ENCODE results near the gene RPRD1A. TPM values are rescaled to one million over a fixed set of nuclear protein-coding genes. Genes with fewer than 3 reads are reported as not detected.
"Not testable (repeated sequence)": the region's sequence is repeated elsewhere in the genome, so short reads cannot be mapped to it uniquely, and the experiment has no call there.

Gene RPRD1A
- total and polyA plus RNA-seq, 7 donors, result 24.9 to 67.1 (median 49.4) TPM

DNA sequence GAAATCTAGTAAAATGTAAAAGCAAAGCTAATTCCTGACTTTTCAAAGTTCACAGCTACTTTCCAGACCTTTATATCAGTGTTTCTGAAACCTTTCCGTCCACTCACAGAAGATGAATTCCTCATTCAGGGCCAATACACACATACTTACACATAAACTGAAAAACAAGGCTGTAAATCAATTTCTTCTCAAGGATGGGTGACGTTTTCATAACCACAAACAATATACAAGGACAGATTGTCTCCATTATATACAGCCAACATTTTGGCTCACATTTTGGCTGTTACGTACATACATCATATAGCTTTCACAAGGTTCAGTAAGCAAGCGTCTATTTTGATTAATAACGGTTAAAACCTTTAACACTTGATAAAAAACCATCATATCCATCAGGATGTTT, 1.4 kb downstream of the RPRD1A start:
- WGBS, 3 donors, result 35 to 44% (median 37%) methylated on average over 5 of the region's 5 CpGs
- TF ChIP-seq, protein P1, sequence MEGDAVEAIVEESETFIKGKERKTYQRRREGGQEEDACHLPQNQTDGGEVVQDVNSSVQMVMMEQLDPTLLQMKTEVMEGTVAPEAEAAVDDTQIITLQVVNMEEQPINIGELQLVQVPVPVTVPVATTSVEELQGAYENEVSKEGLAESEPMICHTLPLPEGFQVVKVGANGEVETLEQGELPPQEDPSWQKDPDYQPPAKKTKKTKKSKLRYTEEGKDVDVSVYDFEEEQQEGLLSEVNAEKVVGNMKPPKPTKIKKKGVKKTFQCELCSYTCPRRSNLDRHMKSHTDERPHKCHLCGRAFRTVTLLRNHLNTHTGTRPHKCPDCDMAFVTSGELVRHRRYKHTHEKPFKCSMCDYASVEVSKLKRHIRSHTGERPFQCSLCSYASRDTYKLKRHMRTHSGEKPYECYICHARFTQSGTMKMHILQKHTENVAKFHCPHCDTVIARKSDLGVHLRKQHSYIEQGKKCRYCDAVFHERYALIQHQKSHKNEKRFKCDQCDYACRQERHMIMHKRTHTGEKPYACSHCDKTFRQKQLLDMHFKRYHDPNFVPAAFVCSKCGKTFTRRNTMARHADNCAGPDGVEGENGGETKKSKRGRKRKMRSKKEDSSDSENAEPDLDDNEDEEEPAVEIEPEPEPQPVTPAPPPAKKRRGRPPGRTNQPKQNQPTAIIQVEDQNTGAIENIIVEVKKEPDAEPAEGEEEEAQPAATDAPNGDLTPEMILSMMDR (IDR thresholded peaks at IDR 0.05), result no peak
- Histone ChIP-seq H3K36me3 (ENCODE audit: insufficient read depth in 1 of 2, low read depth in 1 of 2) (no peaks in the 10 kb centered on the region), H3K4me3 (peak overlapping the region; percentile 88), H3K27ac (no peak overlapping the region), H3K27me3 (ENCODE audit: insufficient read depth in 3 of 3, low read length in 2 of 3) (no peaks in the 10 kb centered on the region), H3K4me1 (peaks cover 14% of the 10 kb centered on the region), H3K9me3 (no peaks in the 10 kb centered on the region)
- no peak for ATAC-seq
- intact Hi-C loops (cut with DNase I), result loop anchor here in 1 of 2 donors (5.0 kb wide), 1 partner anchor 61 kb away; the partner anchor contains the start of genes ELP2 and SLC39A6
- no peak for DNase-seq

DNA sequence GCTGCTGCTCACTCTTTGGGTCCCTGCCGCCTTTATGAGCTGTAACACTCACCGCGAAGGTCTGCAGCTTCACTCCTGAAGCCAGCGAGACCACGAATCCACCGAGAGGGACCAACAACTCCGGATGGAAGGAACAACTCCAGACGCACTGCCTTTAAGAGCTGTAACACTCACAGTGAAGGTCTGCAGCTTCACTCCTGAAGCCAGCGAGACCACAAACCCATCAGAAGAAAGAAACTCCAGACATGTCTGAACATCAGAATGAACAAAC, 2.6 kb downstream of the RPRD1A start:
- ATAC-seq; H3K27ac ChIP-seq; H3K27me3 ChIP-seq (ENCODE audit: insufficient read depth in 3 of 3, low read length in 2 of 3); H3K4me3 ChIP-seq; H3K9me3 ChIP-seq; DNase-seq; H3K36me3 ChIP-seq (ENCODE audit: insufficient read depth in 1 of 2, low read depth in 1 of 2): not testable (repeated sequence)
- 95 to 98% (median 96%) methylated on average over 9 of the region's 9 CpGs for WGBS, 3 donors
- intact Hi-C loops (cut with DNase I), result loop anchor here in 1 of 2 donors (5.0 kb wide), 1 partner anchor 63 kb away; the partner anchor contains the start of genes ELP2 and SLC39A6
- H3K4me1 ChIP-seq, result peaks cover 14% of the 10 kb centered on the region

DNA sequence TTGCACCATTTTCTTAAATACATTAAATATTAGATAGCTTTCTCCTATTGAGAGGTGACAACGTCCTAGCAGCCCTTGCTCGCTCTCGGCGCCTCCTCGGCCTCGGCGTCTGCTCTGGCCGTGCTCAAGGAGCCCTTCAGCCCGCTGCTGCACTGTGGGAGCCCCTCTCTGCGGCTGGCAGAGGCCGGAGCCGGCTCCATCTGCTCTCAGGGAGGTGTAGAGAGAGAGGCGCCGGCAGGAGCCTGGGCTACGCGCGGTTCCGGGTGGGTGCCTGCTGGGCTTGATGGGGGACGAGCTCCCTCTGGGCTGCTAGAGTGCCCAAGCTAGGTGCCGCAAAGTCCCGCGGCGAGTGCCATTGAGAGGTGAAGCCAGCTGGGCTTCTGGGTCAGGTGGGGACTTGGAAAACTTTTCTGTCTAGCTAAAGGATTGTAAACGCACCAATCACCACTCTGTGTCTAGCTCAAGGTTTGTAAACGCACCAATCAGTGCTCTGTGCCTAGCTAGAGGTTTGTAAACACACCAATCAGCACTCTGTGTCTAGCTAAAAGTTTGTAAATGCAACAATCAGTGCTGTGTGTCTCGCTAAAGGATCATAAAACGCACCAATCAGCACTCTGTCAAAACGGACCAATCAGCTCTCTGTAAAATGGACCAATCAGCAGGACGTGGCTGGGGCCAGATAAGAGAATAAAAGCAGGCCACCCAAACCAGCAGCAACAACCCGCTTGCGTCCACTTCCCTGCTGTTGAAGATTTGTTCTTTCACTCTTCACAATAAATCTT, 3.1 kb downstream of the RPRD1A start:
- no peak for ATAC-seq
- no peaks in the 10 kb centered on the region for H3K36me3 ChIP-seq (ENCODE audit: insufficient read depth in 1 of 2, low read depth in 1 of 2)
- H3K27me3 ChIP-seq (ENCODE audit: insufficient read depth in 3 of 3, low read length in 2 of 3), result no peaks in the 10 kb centered on the region
- no peak overlapping the region for H3K4me3 ChIP-seq
- TF ChIP-seq, protein P1 (IDR thresholded peaks at IDR 0.05), result no peak
- H3K27ac ChIP-seq, result no peak overlapping the region
- peaks cover 14% of the 10 kb centered on the region for H3K4me1 ChIP-seq
- DNase-seq, result no peak
- H3K9me3 ChIP-seq, result no peaks in the 10 kb centered on the region
- intact Hi-C loops (cut with DNase I), result no loop called here
- WGBS, 3 donors, result 96 to 98% (median 97%) methylated on average over 31 of the region's 31 CpGs

DNA sequence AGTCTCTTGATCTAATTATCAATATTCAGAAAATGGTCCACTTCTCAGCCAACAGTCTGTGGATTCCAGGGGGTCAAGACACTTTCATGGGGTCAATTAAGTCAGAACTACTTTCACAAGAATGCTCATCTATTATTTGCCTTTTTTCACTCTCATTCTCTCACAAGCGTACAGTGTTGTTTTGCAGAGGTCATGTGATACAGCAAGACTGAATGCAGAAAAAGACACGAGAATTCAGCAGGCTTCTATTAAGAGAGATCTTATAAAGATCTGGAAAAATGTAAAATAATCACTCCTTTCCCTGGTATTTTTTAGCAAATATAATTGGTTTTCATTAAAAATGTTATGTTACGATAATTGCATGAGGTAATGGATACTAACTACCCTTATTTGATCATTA, 8.7 kb downstream of the RPRD1A start:
- no peaks in the 10 kb centered on the region for H3K27me3 ChIP-seq (ENCODE audit: insufficient read depth in 3 of 3, low read length in 2 of 3)
- no peaks in the 10 kb centered on the region for H3K36me3 ChIP-seq (ENCODE audit: insufficient read depth in 1 of 2, low read depth in 1 of 2)
- no peak overlapping the region for H3K4me3 ChIP-seq
- no peaks in the 10 kb centered on the region for H3K9me3 ChIP-seq
- intact Hi-C loops (cut with DNase I), result no loop called here
- no peak overlapping the region for H3K27ac ChIP-seq
- DNase-seq (no peak), ATAC-seq (no peak)
- TF ChIP-seq, protein P1 (IDR thresholded peaks at IDR 0.05), result no peak
- WGBS, 3 donors, result 85 to 97% (median 89%) methylated on average over 3 of the region's 3 CpGs
- peaks cover 2% of the 10 kb centered on the region for H3K4me1 ChIP-seq

- Histone ChIP-seq H3K9me3 (peaks cover 9% of the 10 kb centered on the region), H3K27ac (no peak overlapping the region), H3K36me3 (ENCODE audit: insufficient read depth in 1 of 2, low read depth in 1 of 2) (no peaks in the 10 kb centered on the region), H3K4me1 (no peaks in the 10 kb centered on the region), H3K4me3 (no peak overlapping the region), H3K27me3 (ENCODE audit: insufficient read depth in 3 of 3, low read length in 2 of 3) (no peaks in the 10 kb centered on the region)
- ATAC-seq (no peak), DNase-seq (no peak)
- TF ChIP-seq, protein P1 (IDR thresholded peaks at IDR 0.05), result no peak
- 96 to 99% (median 98%) methylated on average over 3 of the region's 3 CpGs for WGBS, 3 donors
- intact Hi-C loops (cut with DNase I), result no loop called here
Measured at GRCh38 chr18:36051760-36052159, 15.6 kb downstream of the RPRD1A start.
